ENCODE data around the gene DOCK6.

- TF ChIP-seq CTCF (IDR thresholded peaks at IDR 0.05; ENCODE audit: low read length), result no peak
- TF ChIP-seq EZH2 (optimal IDR thresholded peaks at IDR 0.05; ENCODE audit: low read depth, low read length), result no peak
These were observed 65.7 kb downstream of the DOCK6 start for GRCh38 chr19:11196406-11197287.

Data from MM.1S (cell line).